Measurements from ENCODE around the gene CYB561D2.
"Not testable (repeated sequence)": the region's sequence is repeated elsewhere in the genome, so short reads cannot be mapped to it uniquely, and the experiment has no call there.

CYB561D2 gene

GRCh38 chr3:50350527-50351322 is at the start of gene CYB561D2, which contains the start of gene NPRL2:
CYB561D2 (plus strand) TSS chr3:50350862; CDS start chr3:50351434, 572 bp downstream.
NPRL2 (minus strand) TSS chr3:50350775; CDS start chr3:50350652, 123 bp downstream.
- peak; percentile 100 for DNase-seq

GRCh38 chr3:50302095-50303012 is 48.3 kb upstream of the CYB561D2 start:
- peak; percentile 61 for DNase-seq

GRCh38 chr3:50303013-50303815 is 47.4 kb upstream of the CYB561D2 start, which contains the start of gene HYAL1:
HYAL1 (minus strand) TSS chr3:50303574; CDS start chr3:50302956, 618 bp downstream.
- peak; percentile 59 for DNase-seq

- DNase-seq, result no peak
Observed at GRCh38 chr3:50304601-50305000, 46.1 kb upstream of the CYB561D2 start.

- DNase-seq, result not testable (repeated sequence)
Observed at GRCh38 chr3:50312041-50312440, 38.6 kb upstream of the CYB561D2 start.

- DNase-seq, result no peak
Observed at GRCh38 chr3:50314342-50314741, 36.3 kb upstream of the CYB561D2 start.

GRCh38 chr3:50314816-50315215 is 35.8 kb upstream of the CYB561D2 start:
- no peak for DNase-seq

- peak; percentile 91 for DNase-seq
Observed at GRCh38 chr3:50316657-50317242, 33.9 kb upstream of the CYB561D2 start.

GRCh38 chr3:50317300-50317699 is 33.4 kb upstream of the CYB561D2 start:
- no peak for DNase-seq

- DNase-seq, result no peak
Observed at GRCh38 chr3:50318163-50318562, 32.5 kb upstream of the CYB561D2 start.

- no peak for DNase-seq
Observed at GRCh38 chr3:50318615-50319014, 32.0 kb upstream of the CYB561D2 start.

- DNase-seq, result no peak
Observed at GRCh38 chr3:50319181-50319893, 31.3 kb upstream of the CYB561D2 start.

- DNase-seq, result no peak
Observed at GRCh38 chr3:50319894-50320625, 30.6 kb upstream of the CYB561D2 start.

GRCh38 chr3:50320853-50321335 is 29.8 kb upstream of the CYB561D2 start:
- peak; percentile 88 for DNase-seq

GRCh38 chr3:50321336-50322114 is 29.1 kb upstream of the CYB561D2 start:
- peak; percentile 94 for DNase-seq

GRCh38 chr3:50322115-50322385 is 28.6 kb upstream of the CYB561D2 start:
- DNase-seq, result no peak

- no peak for DNase-seq
Observed at GRCh38 chr3:50322386-50323091, 28.1 kb upstream of the CYB561D2 start, which contains the start of gene HYAL2. HYAL2 (minus strand) TSS chr3:50322745; CDS start chr3:50320489, 2,256 bp downstream.

- no peak for DNase-seq
Observed at GRCh38 chr3:50323092-50323600, 27.5 kb upstream of the CYB561D2 start.

- no peak for DNase-seq
Observed at GRCh38 chr3:50323614-50324199, 27.0 kb upstream of the CYB561D2 start.

Measured in activated effector memory CD4-positive, alpha-beta T cell treated with anti-CD3 and anti-CD28 coated beads, Interleukin-2, amount 50 U/mL, for 16 hours (primary cell).